Measurements from ENCODE around the gene MPL. TPM values are rescaled to one million over a fixed set of nuclear protein-coding genes. Genes with fewer than 3 reads are reported as not detected.

MPL gene
- total RNA-seq, 1 donor from 2014 or later = 0.82 TPM

- no peaks in the 10 kb centered on the region for H3K27me3 ChIP-seq (ENCODE audit: low read depth)
- intact Hi-C loops (cut with micrococcal nuclease) = no loop called here
- no peak for DNase-seq
- no peak for TF ChIP-seq CTCF (IDR thresholded peaks at IDR 0.05; ENCODE audit: borderline replicate concordance)
- H3K4me3 ChIP-seq = peak overlapping the region; percentile 65
- peaks cover 13% of the 10 kb centered on the region for H3K36me3 ChIP-seq
- H3K27ac ChIP-seq (replicated peaks) = peak overlapping the region; percentile 85
- peaks cover 66% of the 10 kb centered on the region for H3K4me1 ChIP-seq
- H3K9me3 ChIP-seq (replicated peaks) = no peaks in the 10 kb centered on the region
These were observed 33.3 kb upstream of the MPL start for GRCh38 chr1:43304314-43304681.

- peaks cover 65% of the 10 kb centered on the region for H3K4me1 ChIP-seq
- no peak for TF ChIP-seq CTCF (IDR thresholded peaks at IDR 0.05; ENCODE audit: borderline replicate concordance)
- H3K9me3 ChIP-seq (replicated peaks) = no peaks in the 10 kb centered on the region
- intact Hi-C loops (cut with micrococcal nuclease) = no loop called here
- H3K27me3 ChIP-seq (ENCODE audit: low read depth) = no peaks in the 10 kb centered on the region
- peaks cover 18% of the 10 kb centered on the region for H3K36me3 ChIP-seq
- no peak for DNase-seq
- H3K27ac ChIP-seq (replicated peaks) = peak overlapping the region; percentile 85
- H3K4me3 ChIP-seq = peak overlapping the region; percentile 65
These were observed 32.8 kb upstream of the MPL start for GRCh38 chr1:43304771-43305300.

- Histone ChIP-seq H3K4me1 (peaks cover 59% of the 10 kb centered on the region), H3K27ac (replicated peaks) (no peak overlapping the region), H3K27me3 (ENCODE audit: low read depth) (no peaks in the 10 kb centered on the region), H3K9me3 (replicated peaks) (no peaks in the 10 kb centered on the region), H3K4me3 (no peak overlapping the region), H3K36me3 (peaks cover 18% of the 10 kb centered on the region)
- no peak for DNase-seq
- no peak for TF ChIP-seq CTCF (IDR thresholded peaks at IDR 0.05; ENCODE audit: borderline replicate concordance)
- intact Hi-C loops (cut with micrococcal nuclease) = no loop called here
These were observed 32.2 kb upstream of the MPL start for GRCh38 chr1:43305461-43305860.

- no peaks in the 10 kb centered on the region for H3K9me3 ChIP-seq (replicated peaks)
- H3K27ac ChIP-seq (replicated peaks) = no peak overlapping the region
- H3K4me1 ChIP-seq = peaks cover 59% of the 10 kb centered on the region
- H3K36me3 ChIP-seq = peaks cover 21% of the 10 kb centered on the region
- no peak for DNase-seq
- H3K27me3 ChIP-seq (ENCODE audit: low read depth) = no peaks in the 10 kb centered on the region
- no peak for TF ChIP-seq CTCF (IDR thresholded peaks at IDR 0.05; ENCODE audit: borderline replicate concordance)
- intact Hi-C loops (cut with micrococcal nuclease) = no loop called here
- no peak overlapping the region for H3K4me3 ChIP-seq
These were observed 31.5 kb upstream of the MPL start for GRCh38 chr1:43305926-43306687.

GRCh38 chr1:43306688-43307457 lies 30.7 kb upstream of the MPL start:
- no peaks in the 10 kb centered on the region for H3K9me3 ChIP-seq (replicated peaks)
- intact Hi-C loops (cut with micrococcal nuclease) = no loop called here
- no peak overlapping the region for H3K4me3 ChIP-seq
- H3K4me1 ChIP-seq = peaks cover 57% of the 10 kb centered on the region
- H3K27ac ChIP-seq (replicated peaks) = no peak overlapping the region
- no peak for TF ChIP-seq CTCF (IDR thresholded peaks at IDR 0.05; ENCODE audit: borderline replicate concordance)
- DNase-seq = no peak
- peaks cover 28% of the 10 kb centered on the region for H3K36me3 ChIP-seq
- H3K27me3 ChIP-seq (ENCODE audit: low read depth) = no peaks in the 10 kb centered on the region
